GM12873 (cell line): Measurements from ENCODE around the gene GPD2.

Experiments
- CTCF ChIP-seq: IDR thresholded peaks from 2 replicates; pipeline ENCODE4 v1.5.1; 2012; ENCODE audit warnings: low read depth, mild to moderate bottlenecking, moderate library complexity, low read length, control low read depth; ENCODE audit not compliant: insufficient read depth; ENCODE audit errors: missing control alignments

The GPD2 gene

GRCh38 chr2:156427074-156427473 lies 9.1 kb upstream of the GPD2 start:
- TF ChIP-seq CTCF, result no peak

- TF ChIP-seq CTCF, result no peak
Measured at GRCh38 chr2:156429211-156429610, 7.0 kb upstream of the GPD2 start.

- TF ChIP-seq CTCF, result no peak
Measured at GRCh38 chr2:156430236-156430979, 5.8 kb upstream of the GPD2 start.

- no peak for TF ChIP-seq CTCF
Measured at GRCh38 chr2:156430980-156431358, 5.2 kb upstream of the GPD2 start.

- no peak for TF ChIP-seq CTCF
Measured at GRCh38 chr2:156434461-156435291, 1.5 kb upstream of the GPD2 start.

- TF ChIP-seq CTCF, result no peak
Measured at GRCh38 chr2:156435396-156435717, 822 bp upstream of the GPD2 start.

GRCh38 chr2:156436497-156437085 lies 412 bp downstream of the GPD2 start:
- no peak for TF ChIP-seq CTCF
